Measurements from ENCODE around the gene PIGN. TPM values are rescaled to one million over a fixed set of nuclear protein-coding genes. Genes with fewer than 3 reads are reported as not detected.

Gene PIGN
- total RNA-seq, 1 experiment from 2014 or later: 21.4 TPM

GRCh38 chr18:62209046-62209445, 22.2 kb upstream of the PIGN start:
- intact Hi-C loops (cut with micrococcal nuclease; ENCODE audit: unreplicated experiment): no loop called here
- TF ChIP-seq TCF7L2 (IDR thresholded peaks at IDR 0.05; ENCODE audit: low read depth, low read length) (no peak), SIN3A (IDR thresholded peaks at IDR 0.05; ENCODE audit: borderline replicate concordance, insufficient read depth, low read depth, low read length) (no peak), REST (IDR thresholded peaks at IDR 0.05; ENCODE audit: insufficient read depth in 1 of 2, low read depth in 2 of 2, low read length in 1 of 2) (no peak), POLR2AphosphoS5 (IDR thresholded peaks at IDR 0.05; ENCODE audit: low read depth, low read length) (no peak)
- TF ChIP-seq, protein P1, sequence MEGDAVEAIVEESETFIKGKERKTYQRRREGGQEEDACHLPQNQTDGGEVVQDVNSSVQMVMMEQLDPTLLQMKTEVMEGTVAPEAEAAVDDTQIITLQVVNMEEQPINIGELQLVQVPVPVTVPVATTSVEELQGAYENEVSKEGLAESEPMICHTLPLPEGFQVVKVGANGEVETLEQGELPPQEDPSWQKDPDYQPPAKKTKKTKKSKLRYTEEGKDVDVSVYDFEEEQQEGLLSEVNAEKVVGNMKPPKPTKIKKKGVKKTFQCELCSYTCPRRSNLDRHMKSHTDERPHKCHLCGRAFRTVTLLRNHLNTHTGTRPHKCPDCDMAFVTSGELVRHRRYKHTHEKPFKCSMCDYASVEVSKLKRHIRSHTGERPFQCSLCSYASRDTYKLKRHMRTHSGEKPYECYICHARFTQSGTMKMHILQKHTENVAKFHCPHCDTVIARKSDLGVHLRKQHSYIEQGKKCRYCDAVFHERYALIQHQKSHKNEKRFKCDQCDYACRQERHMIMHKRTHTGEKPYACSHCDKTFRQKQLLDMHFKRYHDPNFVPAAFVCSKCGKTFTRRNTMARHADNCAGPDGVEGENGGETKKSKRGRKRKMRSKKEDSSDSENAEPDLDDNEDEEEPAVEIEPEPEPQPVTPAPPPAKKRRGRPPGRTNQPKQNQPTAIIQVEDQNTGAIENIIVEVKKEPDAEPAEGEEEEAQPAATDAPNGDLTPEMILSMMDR (IDR thresholded peaks at IDR 0.05): no peak
- Histone ChIP-seq H3K4me3 (ENCODE audit: low read depth in 2 of 2, low read length in 2 of 2) (no peak overlapping the region), H3K27ac (ENCODE audit: low read length) (no peak overlapping the region), H3K27me3 (ENCODE audit: control insufficient read depth, insufficient read depth, low read length) (no peaks in the 10 kb centered on the region), H3K36me3 (ENCODE audit: control insufficient read depth, insufficient read depth, low read length) (no peaks in the 10 kb centered on the region), H3K4me1 (ENCODE audit: control insufficient read depth, insufficient read depth, low read length) (no peaks in the 10 kb centered on the region), H3K9me3 (ENCODE audit: control insufficient read depth, insufficient read depth, low read depth, low read length) (no peaks in the 10 kb centered on the region)
- in situ Hi-C loops (cut with HindIII; ENCODE audit: low pct_unique_long_range_greater_than_20kb, low sequenced_read_pairs): no loop called here
- ChIA-PET CTCF (no interaction called here), POLR2A (no interaction called here)
- no peak for ATAC-seq
- no TSS peak for BruUV-seq (replicated peaks)
- DNase-seq (ENCODE audit: low read depth, low spot score): no peak

DNA sequence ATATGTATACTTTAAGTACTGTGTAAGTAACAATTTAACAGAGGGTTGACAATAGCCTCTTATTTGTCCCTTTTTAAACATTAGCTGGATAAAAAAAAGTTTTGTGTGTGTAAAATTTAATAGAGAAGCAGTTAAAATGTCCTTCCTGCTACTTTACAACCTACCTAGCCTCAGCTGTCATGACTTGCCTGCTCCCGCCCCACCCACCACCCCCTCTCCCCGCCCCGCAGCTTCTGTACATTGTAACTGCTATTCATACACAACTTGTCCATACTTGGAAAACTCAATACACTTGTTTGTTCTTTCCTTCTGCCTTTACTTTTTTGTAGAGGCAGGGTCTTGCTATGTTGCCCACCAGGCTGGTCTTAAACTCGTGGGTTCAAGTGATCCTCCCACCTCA, 19.7 kb upstream of the PIGN start:
- no peak for ATAC-seq

More for the DNA sequence above, 19.7 kb upstream of the PIGN start:
- no peak for DNase-seq (ENCODE audit: low read depth, low spot score)
- Histone ChIP-seq H3K36me3 (ENCODE audit: control insufficient read depth, insufficient read depth, low read length) (no peaks in the 10 kb centered on the region), H3K27me3 (ENCODE audit: control insufficient read depth, insufficient read depth, low read length) (no peaks in the 10 kb centered on the region), H3K4me1 (ENCODE audit: control insufficient read depth, insufficient read depth, low read length) (no peaks in the 10 kb centered on the region), H3K9me3 (ENCODE audit: control insufficient read depth, insufficient read depth, low read depth, low read length) (no peaks in the 10 kb centered on the region), H3K4me3 (ENCODE audit: low read depth in 2 of 2, low read length in 2 of 2) (no peak overlapping the region), H3K27ac (ENCODE audit: low read length) (no peak overlapping the region)
- no TSS peak for BruUV-seq (replicated peaks)
- ChIA-PET POLR2A (no interaction called here), CTCF (no interaction called here)
- no peak for TF ChIP-seq SIN3A (IDR thresholded peaks at IDR 0.05; ENCODE audit: borderline replicate concordance, insufficient read depth, low read depth, low read length)
- TF ChIP-seq POLR2AphosphoS5 (IDR thresholded peaks at IDR 0.05; ENCODE audit: low read depth, low read length): no peak
- no peak for TF ChIP-seq REST (IDR thresholded peaks at IDR 0.05; ENCODE audit: insufficient read depth in 1 of 2, low read depth in 2 of 2, low read length in 1 of 2)
- TF ChIP-seq, protein P1 (IDR thresholded peaks at IDR 0.05): no peak
- no peak for TF ChIP-seq TCF7L2 (IDR thresholded peaks at IDR 0.05; ENCODE audit: low read depth, low read length)
- in situ Hi-C loops (cut with HindIII; ENCODE audit: low pct_unique_long_range_greater_than_20kb, low sequenced_read_pairs) (no loop called here), intact Hi-C loops (cut with micrococcal nuclease; ENCODE audit: unreplicated experiment) (no loop called here)
